Fibroblast of upper back skin (primary cell): Measurements from ENCODE around the gene TTC9B.
A peak's percentile ranks its signal among the peaks of the same experiment; 100 is the strongest.

Source experiments
- DNase-seq: peaks from one replicate; pipeline ENCODE4 v3.0.0-alpha.2; 2013

The TTC9B gene

GRCh38 chr19:40217934-40218890 lies at the start of gene TTC9B:
TSS of gene TTC9B (minus strand) at chr19:40218384. CDS start at chr19:40218381, 3 bp downstream.
- DNase-seq: peak; percentile 22

- DNase-seq: no peak
Observed at GRCh38 chr19:40267601-40267997, 49.4 kb upstream of the TTC9B start.

GRCh38 chr19:40266912-40267600 lies 48.9 kb upstream of the TTC9B start:
- DNase-seq: no peak

- DNase-seq: no peak
Observed at GRCh38 chr19:40266119-40266518, 47.9 kb upstream of the TTC9B start.

GRCh38 chr19:40265763-40266099 lies 47.5 kb upstream of the TTC9B start:
- no peak for DNase-seq

- DNase-seq: no peak
Observed at GRCh38 chr19:40265055-40265762, 47.0 kb upstream of the TTC9B start.

- DNase-seq: no peak
Observed at GRCh38 chr19:40264314-40265054, 46.3 kb upstream of the TTC9B start.

- no peak for DNase-seq
Observed at GRCh38 chr19:40263440-40264313, 45.5 kb upstream of the TTC9B start.

- DNase-seq: no peak
Observed at GRCh38 chr19:40262422-40262821, 44.2 kb upstream of the TTC9B start.

GRCh38 chr19:40261631-40262030 lies 43.4 kb upstream of the TTC9B start:
- no peak for DNase-seq

GRCh38 chr19:40257096-40257517 lies 38.9 kb upstream of the TTC9B start:
- no peak for DNase-seq

GRCh38 chr19:40256512-40256911 lies 38.3 kb upstream of the TTC9B start:
- DNase-seq: no peak

GRCh38 chr19:40255619-40256166 lies 37.5 kb upstream of the TTC9B start:
- DNase-seq: no peak

GRCh38 chr19:40254714-40255418 lies 36.7 kb upstream of the TTC9B start:
- no peak for DNase-seq

GRCh38 chr19:40253611-40254092 lies 35.5 kb upstream of the TTC9B start:
- no peak for DNase-seq

GRCh38 chr19:40252395-40252794 lies 34.2 kb upstream of the TTC9B start:
- no peak for DNase-seq

- DNase-seq: no peak
Observed at GRCh38 chr19:40251991-40252390, 33.8 kb upstream of the TTC9B start.

GRCh38 chr19:40251244-40251643 lies 33.1 kb upstream of the TTC9B start:
- no peak for DNase-seq

GRCh38 chr19:40249781-40250180 lies 31.6 kb upstream of the TTC9B start:
- no peak for DNase-seq

GRCh38 chr19:40249201-40249600 lies 31.0 kb upstream of the TTC9B start:
- DNase-seq: no peak
